Measurements from ENCODE around the gene APOC1. TPM values are rescaled to one million over a fixed set of nuclear protein-coding genes. Genes with fewer than 3 reads are reported as not detected.

The APOC1 gene
- total RNA-seq, 4 donors from 2014 or later = 3.9 to 107 (median 14.2) TPM; not detected in 1

- Histone ChIP-seq H3K27me3 (no peaks in the 10 kb centered on the region), H3K4me3 (peak within 1 kb of the TSS; percentile 87 to 100 (median 95)), H3K36me3 (peaks cover 0 to 60% (median 0%) of the 10 kb centered on the region in 3 donors), H3K4me1 (peaks cover 0 to 23% (median 8%) of the 10 kb centered on the region in 4 donors), H3K9me3 (no peaks in the 10 kb centered on the region), H3K27ac (peak within 1 kb of the TSS; percentile 90 to 98 (median 94))
- DNase-seq = peak; percentile 100
- peak; percentile 36 to 45 for TF ChIP-seq POLR2A (IDR thresholded peaks at IDR 0.05)
- TF ChIP-seq, protein P1, sequence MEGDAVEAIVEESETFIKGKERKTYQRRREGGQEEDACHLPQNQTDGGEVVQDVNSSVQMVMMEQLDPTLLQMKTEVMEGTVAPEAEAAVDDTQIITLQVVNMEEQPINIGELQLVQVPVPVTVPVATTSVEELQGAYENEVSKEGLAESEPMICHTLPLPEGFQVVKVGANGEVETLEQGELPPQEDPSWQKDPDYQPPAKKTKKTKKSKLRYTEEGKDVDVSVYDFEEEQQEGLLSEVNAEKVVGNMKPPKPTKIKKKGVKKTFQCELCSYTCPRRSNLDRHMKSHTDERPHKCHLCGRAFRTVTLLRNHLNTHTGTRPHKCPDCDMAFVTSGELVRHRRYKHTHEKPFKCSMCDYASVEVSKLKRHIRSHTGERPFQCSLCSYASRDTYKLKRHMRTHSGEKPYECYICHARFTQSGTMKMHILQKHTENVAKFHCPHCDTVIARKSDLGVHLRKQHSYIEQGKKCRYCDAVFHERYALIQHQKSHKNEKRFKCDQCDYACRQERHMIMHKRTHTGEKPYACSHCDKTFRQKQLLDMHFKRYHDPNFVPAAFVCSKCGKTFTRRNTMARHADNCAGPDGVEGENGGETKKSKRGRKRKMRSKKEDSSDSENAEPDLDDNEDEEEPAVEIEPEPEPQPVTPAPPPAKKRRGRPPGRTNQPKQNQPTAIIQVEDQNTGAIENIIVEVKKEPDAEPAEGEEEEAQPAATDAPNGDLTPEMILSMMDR (IDR thresholded peaks at IDR 0.05) = no peak
Observed at GRCh38 chr19:44891016-44891882, 23.2 kb upstream of the APOC1 start, which contains the start of gene TOMM40. Gene TOMM40 (plus strand): TSS chr19:44891254. CDS start chr19:44891416, 162 bp downstream.

- H3K9me3 ChIP-seq = no peaks in the 10 kb centered on the region
- H3K27me3 ChIP-seq = no peaks in the 10 kb centered on the region
- no peak for DNase-seq
- H3K36me3 ChIP-seq = peaks cover 0 to 64% (median 0%) of the 10 kb centered on the region in 3 donors
- no peak for TF ChIP-seq POLR2A (IDR thresholded peaks at IDR 0.05)
- TF ChIP-seq, protein P1 (IDR thresholded peaks at IDR 0.05) = no peak
- no peak overlapping the region for H3K4me3 ChIP-seq
- peaks cover 0 to 23% (median 8%) of the 10 kb centered on the region in 4 donors for H3K4me1 ChIP-seq
- no peak overlapping the region for H3K27ac ChIP-seq
Observed at GRCh38 chr19:44892932-44893331, 21.5 kb upstream of the APOC1 start.

DNA sequence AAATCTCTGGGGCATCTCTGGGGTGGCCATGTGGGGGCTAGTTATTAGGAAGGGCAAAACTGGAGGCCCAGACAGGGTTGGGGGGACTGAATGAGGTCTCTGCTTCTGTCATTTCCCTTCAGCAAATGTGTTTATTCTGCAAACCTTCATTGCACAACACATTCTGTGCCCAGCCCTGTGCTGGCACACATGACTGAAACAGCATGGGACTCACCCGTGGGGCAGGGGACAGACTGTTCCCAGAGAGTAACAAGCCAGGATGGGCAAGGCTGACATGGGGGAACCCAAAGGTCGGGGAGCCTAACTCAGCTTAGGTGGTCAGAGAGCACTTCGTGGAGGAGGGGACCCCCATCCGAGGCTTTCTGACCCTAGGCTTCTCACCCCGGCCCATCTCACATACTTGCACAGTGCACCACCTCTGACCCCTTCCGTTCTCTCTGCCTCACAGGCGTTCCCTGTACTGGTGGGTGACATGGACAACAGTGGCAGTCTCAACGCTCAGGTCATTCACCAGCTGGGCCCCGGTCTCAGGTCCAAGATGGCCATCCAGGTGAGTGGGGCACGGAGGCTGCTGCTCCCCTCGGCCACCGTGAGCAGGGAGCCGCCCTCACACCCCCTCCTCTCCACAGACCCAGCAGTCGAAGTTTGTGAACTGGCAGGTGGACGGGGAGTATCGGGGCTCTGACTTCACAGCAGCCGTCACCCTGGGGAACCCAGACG lies 20.9 kb upstream of the APOC1 start:
- H3K4me3 ChIP-seq = no peak overlapping the region
- H3K27me3 ChIP-seq = no peaks in the 10 kb centered on the region
- peaks cover 0 to 23% (median 8%) of the 10 kb centered on the region in 4 donors for H3K4me1 ChIP-seq
- H3K27ac ChIP-seq = no peak overlapping the region
- no peak for DNase-seq
- TF ChIP-seq, protein P1 (IDR thresholded peaks at IDR 0.05) = no peak
- TF ChIP-seq POLR2A (IDR thresholded peaks at IDR 0.05) = no peak
- peaks cover 0 to 62% (median 0%) of the 10 kb centered on the region in 3 donors for H3K36me3 ChIP-seq
- H3K9me3 ChIP-seq = no peaks in the 10 kb centered on the region

DNA sequence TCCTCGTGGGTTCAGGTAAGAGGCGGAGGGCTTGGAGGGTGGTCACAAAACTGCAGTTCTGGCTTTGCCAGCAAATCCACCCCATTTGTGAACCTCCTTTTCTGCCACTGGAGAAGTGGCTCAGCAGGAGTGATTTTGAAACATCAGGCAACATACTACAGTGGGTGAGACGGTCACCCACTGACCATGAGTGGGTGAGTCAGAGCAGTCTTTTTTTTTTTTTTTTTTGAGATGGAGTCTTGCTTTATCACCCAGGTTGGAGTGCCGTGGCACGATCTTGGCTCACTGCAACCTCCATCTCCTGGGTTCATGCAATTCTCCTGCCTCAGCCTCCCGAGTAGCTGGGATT lies 20.4 kb upstream of the APOC1 start:
- no peak for DNase-seq
- H3K9me3 ChIP-seq = no peaks in the 10 kb centered on the region
- peaks cover 0 to 57% (median 0%) of the 10 kb centered on the region in 3 donors for H3K36me3 ChIP-seq
- H3K27ac ChIP-seq = no peak overlapping the region
- no peaks in the 10 kb centered on the region for H3K27me3 ChIP-seq
- no peak overlapping the region for H3K4me3 ChIP-seq
- TF ChIP-seq, protein P1 (IDR thresholded peaks at IDR 0.05) = no peak
- TF ChIP-seq POLR2A (IDR thresholded peaks at IDR 0.05) = no peak
- peaks cover 0 to 23% (median 8%) of the 10 kb centered on the region in 4 donors for H3K4me1 ChIP-seq

DNA sequence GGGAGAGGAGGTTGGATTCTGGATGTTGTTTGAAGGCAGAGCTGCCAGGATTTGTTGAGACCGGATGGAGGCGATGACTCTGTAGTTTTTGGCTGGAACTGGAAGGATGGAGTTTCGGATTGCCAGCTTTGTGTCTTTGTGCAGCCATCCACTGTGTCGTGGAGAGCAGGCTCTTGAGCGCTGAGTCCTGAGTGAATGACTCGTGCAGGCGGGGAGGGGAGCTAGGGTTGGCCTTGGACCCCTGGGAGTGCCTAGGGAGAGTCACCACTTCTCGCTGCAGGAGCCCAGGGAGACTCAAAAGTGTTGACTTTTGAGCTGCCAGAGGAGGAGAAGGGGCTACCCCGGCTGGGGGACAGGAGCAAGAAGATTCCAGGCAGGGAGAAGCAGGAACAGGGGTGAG lies 19.5 kb upstream of the APOC1 start:
- H3K27me3 ChIP-seq = no peaks in the 10 kb centered on the region
- no peak overlapping the region for H3K27ac ChIP-seq
- no peak overlapping the region for H3K4me3 ChIP-seq
- H3K36me3 ChIP-seq = peaks cover 0 to 57% (median 0%) of the 10 kb centered on the region in 3 donors
- H3K4me1 ChIP-seq = peaks cover 0 to 16% (median 5%) of the 10 kb centered on the region in 4 donors
- TF ChIP-seq, protein P1 (IDR thresholded peaks at IDR 0.05) = no peak
- TF ChIP-seq POLR2A (IDR thresholded peaks at IDR 0.05) = no peak
- no peaks in the 10 kb centered on the region for H3K9me3 ChIP-seq
- no peak for DNase-seq
